ENCODE results near the gene PSD4. TPM values are rescaled to one million over a fixed set of nuclear protein-coding genes. Genes with fewer than 3 reads are reported as not detected.
A peak's percentile ranks its signal among the peaks of the same experiment; 100 is the strongest.

PSD4 gene
- polyA plus RNA-seq, 2 of the 4 experiments (the other 2 are of a cell fraction) = 5.4 to 21.6 TPM

- 66% methylated on average over 4 of the region's 4 CpGs for WGBS (ENCODE audit: missing lambda C conversion rate)
- no peak for DNase-seq (ENCODE audit: low read depth in 1 of 2, low spot score in 1 of 2)
- FAIRE-seq = no peak
- POLR2A ChIA-PET = no interaction called here
- no peak for ATAC-seq
- CTCF ChIA-PET = interaction anchor here (0.9 to 7.1 kb wide), 8 partner anchors 8 to 136 kb away, joined by 3 to 31 read pairs (median 10); no protein-coding TSS in a partner anchor
- H3K27ac ChIP-seq = peak overlapping the region; percentile 35 to 98; a peak in 2 of 6 replicates
- no peaks in the 10 kb centered on the region for H3K9me3 ChIP-seq
- H3K4me3 ChIP-seq = no peak overlapping the region
- TF ChIP-seq BCL3 (IDR thresholded peaks at IDR 0.05) = no peak
- peaks cover 24% of the 10 kb centered on the region for H3K4me1 ChIP-seq
- no peak overlapping the region for H3K4me2 ChIP-seq
These were observed 79.7 kb downstream of the PSD4 start for GRCh38 chr2:113253453-113253852.

- ChIA-PET CTCF (interaction anchor here (0.7 to 7.1 kb wide), 10 partner anchors 8 to 135 kb away, joined by 3 to 31 read pairs (median 8); no protein-coding TSS in a partner anchor), POLR2A (interaction anchor here (0.6 to 1.0 kb wide), 2 partner anchors 57 to 81 kb away, joined by 3 to 4 read pairs; no protein-coding TSS in a partner anchor)
- H3K27ac ChIP-seq = peak overlapping the region; percentile 36 to 41; a peak in 4 of 6 replicates
- TF ChIP-seq BCL3 (IDR thresholded peaks at IDR 0.05) (no peak), CEBPB (IDR thresholded peaks at IDR 0.05) (no peak), KDM1A (IDR thresholded peaks at IDR 0.05; ENCODE audit: low read depth) (no peak), EHF (CRISPR knock-in tag; IDR thresholded peaks at IDR 0.05) (no peak), MYC (IDR thresholded peaks at IDR 0.05; ENCODE audit: borderline replicate concordance, low read length) (no peak), NR3C1 (IDR thresholded peaks at IDR 0.05) (no peak), ZC3H11A (IDR thresholded peaks at IDR 0.05) (no peak), ELK1 (IDR thresholded peaks at IDR 0.05; ENCODE audit: low read depth, low read length) (no peak), SREBF2 (IDR thresholded peaks at IDR 0.05) (no peak), PBX3 (IDR thresholded peaks at IDR 0.05) (no peak), HOXB5 (CRISPR knock-in tag; IDR thresholded peaks at IDR 0.05) (no peak), ZNF302 (CRISPR knock-in tag; IDR thresholded peaks at IDR 0.05) (no peak), HOXA7 (CRISPR knock-in tag; IDR thresholded peaks at IDR 0.05) (no peak), TFCP2L1 (CRISPR knock-in tag; IDR thresholded peaks at IDR 0.05) (no peak), MAFK (IDR thresholded peaks at IDR 0.05; ENCODE audit: partially characterized antibody) (no peak), REST (IDR thresholded peaks at IDR 0.05) (no peak), RARB (CRISPR knock-in tag; IDR thresholded peaks at IDR 0.05) (no peak), GATA3 (IDR thresholded peaks at IDR 0.05; ENCODE audit: borderline replicate concordance) (no peak)
- DNase-seq (ENCODE audit: low read depth in 1 of 2, low spot score in 1 of 2) (no peak), FAIRE-seq (no peak), ATAC-seq (no peak; a peak in 1 of 6 replicates)
- no peaks in the 10 kb centered on the region for H3K9me3 ChIP-seq
- H3K4me1 ChIP-seq = peaks cover 17% of the 10 kb centered on the region
- H3K4me3 ChIP-seq = no peak overlapping the region
- no peak overlapping the region for H3K4me2 ChIP-seq
- 79% methylated on average over 4 of the region's 4 CpGs for WGBS (ENCODE audit: missing lambda C conversion rate)
These were observed 81.6 kb downstream of the PSD4 start for GRCh38 chr2:113255140-113256070.

Measured in A549 (cell line).